Ammon's horn (tissue), 1 donor: ENCODE measurements around the gene THAP10.

Source experiments
- DNase-seq: peaks from one replicate; pipeline ENCODE4 v3.0.0-alpha.2; 2016; ENCODE audit warnings: low spot score

The THAP10 gene

DNA sequence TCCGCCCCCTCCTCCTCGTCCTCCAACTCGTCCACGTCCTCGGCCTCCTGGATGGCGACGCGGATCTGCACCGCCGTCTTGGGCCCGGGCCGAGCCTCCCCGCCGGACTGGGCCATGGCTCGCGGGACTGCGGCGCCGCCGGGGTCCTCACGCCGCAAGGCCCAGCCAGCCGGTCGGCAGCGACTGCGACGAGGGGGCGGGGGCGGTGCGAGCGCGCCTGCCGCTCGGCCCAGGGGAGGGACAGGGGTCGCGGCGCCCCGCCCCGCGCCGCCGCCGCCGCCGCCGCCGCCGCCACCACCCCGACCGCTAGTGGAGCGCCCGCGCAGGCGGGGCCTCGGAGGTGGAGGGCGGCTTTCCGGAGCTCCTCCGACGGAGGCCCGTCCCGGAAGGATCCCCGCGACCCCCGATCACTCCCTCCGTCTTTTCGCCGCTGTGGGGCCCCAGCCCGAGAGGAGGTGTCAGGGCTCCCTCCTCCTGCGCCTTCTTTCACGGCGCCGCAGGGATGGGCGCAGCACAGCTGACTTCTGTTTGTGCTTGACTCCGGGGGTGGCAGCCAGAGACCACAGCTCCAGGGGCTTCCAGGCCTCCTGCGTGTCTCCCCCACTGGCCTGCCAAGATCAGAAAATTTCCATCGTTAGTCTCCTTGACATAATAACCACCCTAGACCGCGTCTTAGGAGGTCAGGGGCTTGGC is 38.1 kb downstream of the THAP10 start, which contains the start of gene LARP6:
Gene LARP6, minus strand, starts transcription at position 185 of the 693 bp plus-strand sequence. Its CDS starts 69 bp downstream, at position 116.
- DNase-seq = peak; percentile 73

DNA sequence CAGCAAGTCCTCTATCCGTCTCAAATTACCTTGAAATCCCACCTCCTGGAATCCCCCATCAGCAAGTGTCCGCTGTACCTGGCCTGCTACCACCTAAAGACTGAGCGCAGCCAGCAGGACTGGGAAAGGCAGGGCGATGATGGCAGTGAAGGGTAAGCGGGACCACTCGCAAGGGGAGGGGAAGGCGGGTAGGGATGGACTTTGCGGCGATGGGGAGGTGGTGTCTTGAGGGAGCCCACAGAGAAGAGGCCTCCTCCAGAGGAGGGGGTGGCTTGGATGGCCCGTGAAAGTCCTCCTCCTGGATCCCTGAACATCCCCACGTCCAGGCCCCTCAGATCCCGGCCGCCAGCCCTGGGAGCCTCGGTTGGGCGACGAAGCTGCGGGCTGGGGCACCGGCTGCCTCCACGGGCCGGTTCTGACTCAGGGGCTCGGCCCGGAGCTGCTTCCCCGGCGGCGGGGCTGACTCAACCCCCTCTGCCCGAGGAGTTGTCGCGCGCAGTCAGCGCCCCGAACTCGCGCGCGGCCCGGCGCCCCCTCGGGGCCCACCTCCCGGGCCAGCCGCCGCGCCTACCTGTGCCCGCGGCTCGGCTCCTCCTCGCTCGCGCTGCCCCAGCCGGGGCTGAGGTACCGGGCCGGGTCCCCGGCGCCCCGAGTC is 38.8 kb downstream of the THAP10 start:
- peak; percentile 49 for DNase-seq

DNA sequence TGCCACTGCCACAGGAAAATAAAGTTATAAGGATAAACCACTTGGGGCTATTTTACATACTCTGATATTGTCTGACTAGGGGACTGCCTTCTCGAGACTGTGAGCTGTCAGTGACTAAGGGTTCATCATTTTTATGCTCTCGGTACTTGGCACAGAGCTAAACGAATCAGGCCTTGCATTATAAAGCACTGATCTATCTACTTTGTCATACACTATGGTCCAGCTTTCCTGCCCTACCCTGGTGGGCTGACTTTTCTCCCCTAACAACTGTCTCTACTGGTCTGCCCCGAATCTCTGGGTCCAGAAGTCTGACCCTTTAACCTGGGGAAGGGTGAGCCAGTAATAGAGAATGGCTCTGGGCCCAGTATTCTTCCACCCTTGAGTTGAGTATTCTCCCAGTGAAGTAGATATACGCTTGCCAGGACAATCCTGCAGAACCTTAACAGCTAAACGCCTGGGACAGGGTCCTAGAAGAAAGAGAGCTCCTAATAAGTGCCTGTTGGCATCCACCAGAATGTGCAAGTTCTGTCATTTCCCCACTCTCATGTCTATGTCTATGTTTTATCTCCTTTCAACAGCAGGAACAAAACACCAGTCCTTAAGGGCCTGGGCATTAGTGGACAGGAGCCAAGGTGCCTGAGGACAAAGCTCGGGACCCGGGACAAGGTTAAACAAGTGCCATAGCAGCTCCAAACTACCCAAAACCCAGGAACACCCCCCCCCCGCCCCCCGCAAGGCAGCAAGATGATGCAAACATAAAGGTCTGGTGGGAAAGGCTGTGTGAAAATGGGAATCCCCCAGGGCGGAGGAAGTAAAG is 39.5 kb downstream of the THAP10 start:
- DNase-seq = no peak

- DNase-seq = no peak
Observed at GRCh38 chr15:70851889-70852288, 40.3 kb downstream of the THAP10 start.

DNA sequence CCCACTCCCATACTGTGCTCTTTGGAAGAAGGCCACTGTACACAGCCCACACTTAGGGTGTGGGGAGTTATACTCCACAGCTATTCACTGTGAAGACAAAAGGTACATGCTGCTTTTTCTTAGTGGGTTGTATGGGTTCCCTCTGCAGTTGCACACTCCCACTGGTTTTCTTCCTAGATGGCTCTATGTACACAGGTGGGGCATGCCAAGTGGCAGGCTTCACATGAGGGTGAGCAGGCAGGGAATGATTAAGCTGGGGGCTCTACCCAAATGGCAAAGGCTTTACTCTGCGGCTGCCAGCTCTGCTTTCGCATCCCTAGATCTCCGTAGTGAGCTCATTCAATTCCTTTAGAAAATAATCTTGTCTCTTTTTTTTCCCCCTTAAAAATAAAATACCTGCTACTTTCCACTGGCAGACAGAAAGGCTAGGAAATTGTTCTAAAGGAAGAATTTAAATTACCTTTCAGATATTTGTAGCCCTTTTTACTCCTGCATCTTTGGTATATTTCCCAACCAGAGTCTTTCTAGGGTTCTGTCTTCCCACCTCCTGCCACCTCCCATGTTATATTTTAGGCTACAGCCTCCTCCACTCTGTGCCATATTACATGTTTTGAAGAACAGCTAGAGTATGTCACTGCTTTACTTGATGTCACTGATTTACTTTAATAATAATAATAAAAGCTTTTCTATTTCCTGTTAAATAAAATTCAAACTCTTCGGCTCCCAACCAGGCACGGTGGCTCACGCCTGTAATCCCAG is 46.5 kb downstream of the THAP10 start:
- no peak for DNase-seq

DNA sequence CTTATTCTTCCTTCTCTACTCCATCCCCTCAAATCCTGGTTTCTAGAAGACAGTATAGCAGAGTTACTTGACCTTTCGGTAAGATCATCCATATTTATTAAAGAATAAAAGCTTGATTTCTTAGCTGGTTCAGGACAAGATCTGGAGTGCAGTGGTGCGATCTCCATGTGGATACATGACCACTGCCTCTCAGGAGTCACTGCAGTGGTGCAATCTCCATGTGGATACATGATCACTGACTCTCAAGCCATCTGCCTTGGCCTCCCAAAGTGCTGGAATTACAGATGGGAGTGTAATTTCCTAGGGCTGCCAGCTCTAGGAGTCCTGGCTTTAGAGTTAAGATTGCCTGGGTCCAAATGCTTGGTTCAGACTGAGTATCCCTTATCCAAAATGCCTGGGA is 54.8 kb downstream of the THAP10 start:
- DNase-seq = no peak

DNA sequence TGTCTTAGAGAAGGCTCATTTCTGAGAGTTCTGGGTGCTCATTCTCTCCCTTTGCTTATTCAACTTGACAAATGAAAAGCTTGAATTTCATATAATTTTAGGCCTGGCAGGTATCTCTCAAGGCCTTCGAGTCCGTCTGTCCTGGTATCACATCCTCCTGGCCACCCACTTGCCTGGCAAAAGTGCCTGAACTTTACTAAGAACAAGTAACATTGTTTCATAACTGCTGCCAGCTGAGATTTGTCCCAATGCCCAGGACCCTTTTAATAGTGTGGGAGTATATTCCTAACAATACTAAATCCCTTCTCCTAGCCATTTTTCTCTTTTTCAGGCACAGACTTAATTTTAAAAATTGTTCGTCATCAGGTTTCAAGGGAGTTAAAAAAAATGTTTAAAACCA is 56.4 kb downstream of the THAP10 start:
- DNase-seq = no peak

GRCh38 chr15:70835415-70835814 is 56.8 kb downstream of the THAP10 start:
- DNase-seq = peak; percentile 75

DNA sequence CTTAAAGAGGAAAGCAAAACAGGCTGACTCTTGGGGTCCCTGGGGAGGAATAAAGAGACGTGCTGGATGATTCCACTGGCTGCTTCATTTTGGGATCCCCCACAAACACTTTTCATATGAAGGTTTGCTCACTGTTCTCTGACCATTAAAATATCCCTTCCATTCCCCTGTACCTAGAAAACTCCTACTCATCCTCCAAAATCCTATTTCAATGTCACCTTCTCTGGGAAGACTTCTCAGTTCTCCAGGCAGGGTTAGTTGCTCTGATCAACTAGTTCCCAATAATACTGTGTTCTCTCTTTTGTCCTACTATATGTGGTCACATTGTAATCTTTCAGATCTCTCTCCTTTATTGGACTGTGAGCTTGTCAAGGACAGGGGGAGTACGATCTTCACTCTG is 57.2 kb downstream of the THAP10 start:
- no peak for DNase-seq

- no peak for DNase-seq
Observed at GRCh38 chr15:70833861-70834765, 58.1 kb downstream of the THAP10 start.

DNA sequence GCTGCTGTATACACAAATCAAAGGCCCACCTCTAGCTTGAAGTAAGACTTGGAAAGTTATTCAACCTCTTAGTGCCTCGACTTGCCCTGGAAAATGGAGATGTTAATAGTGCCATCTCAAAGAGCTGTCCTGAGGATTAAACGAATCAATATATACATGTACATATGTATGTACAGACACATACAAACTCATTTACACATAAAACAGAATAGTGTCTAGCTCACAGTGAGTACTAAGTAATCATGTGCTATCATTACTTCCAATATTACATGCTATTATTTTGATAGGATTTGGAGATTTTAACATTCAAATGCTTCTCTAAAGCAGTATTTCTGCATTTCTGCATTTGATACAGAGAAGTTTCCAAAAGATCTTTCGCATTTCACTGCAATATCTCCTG is 58.8 kb downstream of the THAP10 start:
- no peak for DNase-seq

DNA sequence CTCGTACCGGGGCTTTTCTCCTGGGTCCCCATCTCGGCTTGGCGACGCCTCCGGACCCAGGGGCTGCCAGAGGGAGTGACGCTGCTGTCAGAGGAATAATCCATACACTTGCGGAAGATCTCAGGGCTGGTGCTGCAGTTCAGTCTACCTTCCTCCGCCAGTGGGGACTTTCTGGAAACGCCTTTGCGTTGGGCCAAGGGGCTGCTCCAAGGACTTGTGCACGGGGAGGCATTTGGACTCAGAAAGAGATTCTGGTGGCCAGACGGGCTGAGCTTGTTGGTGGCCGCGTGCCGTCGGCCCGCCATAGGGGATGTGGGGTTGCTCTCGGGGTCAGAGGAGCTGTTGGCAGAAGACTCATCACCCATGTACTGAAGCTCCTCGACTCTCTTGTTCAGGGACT is 60.1 kb downstream of the THAP10 start:
- no peak for DNase-seq
